Ovary (tissue), 9 donors: ENCODE data around the gene RFXANK. TPM values are rescaled to one million over a fixed set of nuclear protein-coding genes. Genes with fewer than 3 reads are reported as not detected.

Source experiments
- DNase-seq, 5 donors: peaks; one replicate each; pipeline ENCODE4 v3.0.0-alpha.2; 2019 to 2020
- H3K27ac ChIP-seq, 2 donors: fragments of 200-600 bp; one replicate each; pipeline versions ENCODE4 v1.5.1 to v1.8.0; 2019 to 2022
- H3K27me3 ChIP-seq: fragments of 200-600 bp; one replicate; pipeline ENCODE4 v1.8.0; 2022
- H3K36me3 ChIP-seq: fragments of 200-600 bp; sonication (generic); one replicate; pipeline ENCODE4 v1.5.1; 2019
- H3K4me1 ChIP-seq: one replicate; pipeline ENCODE4 v1.8.1; 2013; ENCODE audit warnings: mild to moderate bottlenecking, moderate library complexity; ENCODE audit not compliant: insufficient read depth
- H3K4me3 ChIP-seq: fragments of 200-600 bp; sonication (generic); one replicate; pipeline ENCODE4 v1.5.1; 2017
- H3K9me3 ChIP-seq, 2 donors: fragments of 200-600 bp in 1 of 2; sonication (generic) in 1 of 2; one replicate each; pipeline versions ENCODE4 v1.5.1 to v1.8.1; 2013 to 2019; ENCODE audit warnings: mild to moderate bottlenecking in 1 of 2, moderate library complexity in 1 of 2
- EP300 ChIP-seq: sonication (generic); formaldehyde crosslinking; IDR thresholded peaks from one replicate; pipeline ENCODE4 v1.6.1; 2017; ENCODE audit warnings: antibody characterized with exemption
- POLR2A ChIP-seq: fragments of 450-650 bp; IDR thresholded peaks from one replicate; pipeline ENCODE4 v1.6.1; 2017; ENCODE audit warnings: antibody characterized with exemption, mild to moderate bottlenecking, moderate library complexity
- WGBS, 3 donors: extraction: QIAGEN DNeasy Blood & Tissue Kit in 1 of 3; methylation state at CpG; one replicate each; pipeline versions ENCODE4 v1.1.5 to v1.1.7; 2013 to 2017; 5-methylcytosine and 5-hydroxymethylcytosine counted together
- intact Hi-C, 4 donors: fragments of 100-400 bp; cut with DNase I; formaldehyde crosslinking; loops; one replicate each; pipeline versions ENCODE4 v1.11.0 to v1.15.1; 2022 to 2023
- polyA plus RNA-seq, 2 donors: library from polyadenylated mRNA; stranded (reverse); fragments of 200-250 nt in 1 of 2; fragments of 350-450 nt in 1 of 2; fragmentation: Illumina TruSeq in 1 of 2; extraction: RNeasy Lipid Tissue Mini Kit (QIAGEN cat#74804) in 1 of 2; gene quantifications; one replicate each; pipeline ENCODE4 v1.2.3, GENCODE V29; 2013 to 2014
- total RNA-seq, 7 donors: library from RNA; depleted of rRNA in 2 of 7; stranded (reverse); fragments of >200 nt in 2 of 7; fragmentation: NEBNext Ultra II Directional in 3 of 7; extraction: Animal tissue kit (Norgen Biotek cat#: 25700) in 3 of 7; gene quantifications; one replicate each; pipeline versions ENCODE4 v1.1.0 to v1.2.4, GENCODE V29; 2016 to 2023
- TF ChIP-seq, protein P1 (sequence below), 3 donors: fragments of 450-650 bp in 2 of 3; fragments of 200-600 bp in 1 of 3; IDR thresholded peaks; one replicate each; pipeline versions ENCODE4 v1.5.1 to v1.8.0; 2016 to 2022; ENCODE audit warnings: antibody characterized with exemption in 3 of 3, mild to moderate bottlenecking in 1 of 3
- donor health status: DM: no; HTN: no; CAD: no; lungs with moderate emphysema.
- donor health status: DM: no; HTN: no; CAD: no.
- donor health status: Bipolar disorder and iron deficiency.
- donor health status: DM: yes; HTN: yes; CAD: no.
- donor health status: DM: no; HTN: no; CAD: no.
- donor health status: DM: yes; HTN: yes; CAD: no.

RFXANK gene
- total and polyA plus RNA-seq, 9 donors: 9.7 to 67.2 (median 58.4) TPM

DNA sequence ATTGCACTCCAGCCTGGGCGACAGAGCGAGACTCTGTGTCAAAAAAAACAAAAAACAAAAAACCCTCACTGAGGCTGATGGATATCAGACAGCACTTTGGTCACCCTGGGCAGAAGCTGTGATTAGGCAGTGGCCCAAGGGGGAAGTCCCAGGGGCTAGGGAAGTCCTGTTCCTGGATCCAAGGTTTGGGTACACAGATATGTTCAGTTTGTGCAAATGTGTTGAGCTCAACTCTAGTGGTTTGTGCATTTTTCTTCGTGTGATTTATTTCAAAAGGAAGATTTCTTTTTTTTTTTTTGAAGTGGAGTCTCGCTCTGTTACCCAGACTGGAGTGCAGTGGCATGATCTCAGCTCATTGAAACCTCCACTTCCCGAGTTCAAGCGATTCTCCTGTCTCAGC, 34.2 kb upstream of the RFXANK start:
- no peaks in the 10 kb centered on the region for H3K36me3 ChIP-seq
- no peaks in the 10 kb centered on the region for H3K4me1 ChIP-seq
- H3K9me3 ChIP-seq: no peaks in the 10 kb centered on the region
- WGBS, 3 donors: 70 to 84% (median 82%) methylated on average over 6 of the region's 6 CpGs
- intact Hi-C loops: no loop called here
- no peak overlapping the region for H3K27ac ChIP-seq
- no peak overlapping the region for H3K4me3 ChIP-seq
- H3K27me3 ChIP-seq: no peaks in the 10 kb centered on the region
- TF ChIP-seq EP300 (no peak), POLR2A (no peak)
- TF ChIP-seq, protein P1, sequence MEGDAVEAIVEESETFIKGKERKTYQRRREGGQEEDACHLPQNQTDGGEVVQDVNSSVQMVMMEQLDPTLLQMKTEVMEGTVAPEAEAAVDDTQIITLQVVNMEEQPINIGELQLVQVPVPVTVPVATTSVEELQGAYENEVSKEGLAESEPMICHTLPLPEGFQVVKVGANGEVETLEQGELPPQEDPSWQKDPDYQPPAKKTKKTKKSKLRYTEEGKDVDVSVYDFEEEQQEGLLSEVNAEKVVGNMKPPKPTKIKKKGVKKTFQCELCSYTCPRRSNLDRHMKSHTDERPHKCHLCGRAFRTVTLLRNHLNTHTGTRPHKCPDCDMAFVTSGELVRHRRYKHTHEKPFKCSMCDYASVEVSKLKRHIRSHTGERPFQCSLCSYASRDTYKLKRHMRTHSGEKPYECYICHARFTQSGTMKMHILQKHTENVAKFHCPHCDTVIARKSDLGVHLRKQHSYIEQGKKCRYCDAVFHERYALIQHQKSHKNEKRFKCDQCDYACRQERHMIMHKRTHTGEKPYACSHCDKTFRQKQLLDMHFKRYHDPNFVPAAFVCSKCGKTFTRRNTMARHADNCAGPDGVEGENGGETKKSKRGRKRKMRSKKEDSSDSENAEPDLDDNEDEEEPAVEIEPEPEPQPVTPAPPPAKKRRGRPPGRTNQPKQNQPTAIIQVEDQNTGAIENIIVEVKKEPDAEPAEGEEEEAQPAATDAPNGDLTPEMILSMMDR (IDR thresholded peaks at IDR 0.05): no peak
- DNase-seq: no peak

DNA sequence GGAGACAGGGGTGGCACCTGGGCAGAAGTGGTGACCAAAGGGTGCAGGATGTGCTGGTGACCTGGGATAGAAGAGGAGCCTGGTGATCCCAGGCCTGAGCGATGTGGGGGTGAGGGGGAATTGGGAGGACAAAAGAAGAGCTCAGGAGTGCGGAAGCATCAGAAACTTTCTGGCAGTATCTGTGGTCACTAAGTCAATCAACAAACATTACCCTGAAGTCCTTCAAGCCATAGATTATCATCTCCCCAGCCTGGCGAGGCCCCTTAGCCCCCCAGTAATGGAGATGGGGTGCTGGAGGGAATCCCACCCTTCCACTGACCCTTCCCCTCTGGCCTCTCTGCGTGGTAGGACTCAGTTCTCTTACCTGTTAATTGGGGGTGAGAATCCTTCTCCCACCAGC, 32.5 kb upstream of the RFXANK start:
- no peaks in the 10 kb centered on the region for H3K4me1 ChIP-seq
- TF ChIP-seq EP300 (no peak), POLR2A (no peak)
- TF ChIP-seq, protein P1 (IDR thresholded peaks at IDR 0.05): no peak
- DNase-seq: no peak
- WGBS, 3 donors: 88 to 92% (median 91%) methylated on average over 4 of the region's 4 CpGs
- H3K27ac ChIP-seq: no peak overlapping the region
- intact Hi-C loops: no loop called here
- no peaks in the 10 kb centered on the region for H3K36me3 ChIP-seq
- no peak overlapping the region for H3K4me3 ChIP-seq
- no peaks in the 10 kb centered on the region for H3K9me3 ChIP-seq
- H3K27me3 ChIP-seq: no peaks in the 10 kb centered on the region

DNA sequence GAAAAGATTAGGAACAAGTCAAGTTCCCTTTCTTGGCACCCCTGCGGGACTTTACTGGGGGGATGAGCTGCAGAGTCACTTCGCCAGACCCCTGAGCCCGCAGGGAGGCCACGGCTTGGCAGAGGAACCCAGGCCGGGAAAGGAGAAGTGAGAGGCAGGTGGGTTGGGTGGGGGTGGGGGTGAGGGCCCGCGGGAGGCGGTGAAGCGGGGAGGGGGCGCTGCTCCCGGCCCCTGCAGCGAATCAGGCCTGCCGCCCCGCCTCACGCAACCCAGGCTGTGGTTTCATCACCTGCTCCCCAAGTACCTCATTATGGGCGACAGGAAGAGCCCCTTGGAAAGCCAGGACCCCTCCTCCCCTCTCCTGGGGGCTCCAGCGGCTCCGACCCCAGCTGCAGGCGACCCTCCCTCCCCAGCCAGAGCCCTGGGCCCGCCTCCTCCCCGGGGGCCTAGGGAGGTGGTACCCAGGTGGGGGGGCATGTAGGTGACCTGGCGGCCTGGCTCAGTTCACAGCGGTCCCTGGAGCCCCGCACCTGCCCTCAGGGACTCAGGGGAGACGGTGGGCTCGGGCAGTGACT, 31.5 kb upstream of the RFXANK start:
- intact Hi-C loops: no loop called here
- DNase-seq: no peak
- Histone ChIP-seq H3K4me3 (no peak overlapping the region), H3K4me1 (no peaks in the 10 kb centered on the region), H3K27ac (no peak overlapping the region), H3K27me3 (no peaks in the 10 kb centered on the region), H3K36me3 (no peaks in the 10 kb centered on the region), H3K9me3 (no peaks in the 10 kb centered on the region)
- TF ChIP-seq, protein P1 (IDR thresholded peaks at IDR 0.05): no peak
- TF ChIP-seq EP300: no peak
- no peak for TF ChIP-seq POLR2A
- 64 to 75% (median 72%) methylated on average over 23 to 26 of the region's 26 CpGs for WGBS, 3 donors

DNA sequence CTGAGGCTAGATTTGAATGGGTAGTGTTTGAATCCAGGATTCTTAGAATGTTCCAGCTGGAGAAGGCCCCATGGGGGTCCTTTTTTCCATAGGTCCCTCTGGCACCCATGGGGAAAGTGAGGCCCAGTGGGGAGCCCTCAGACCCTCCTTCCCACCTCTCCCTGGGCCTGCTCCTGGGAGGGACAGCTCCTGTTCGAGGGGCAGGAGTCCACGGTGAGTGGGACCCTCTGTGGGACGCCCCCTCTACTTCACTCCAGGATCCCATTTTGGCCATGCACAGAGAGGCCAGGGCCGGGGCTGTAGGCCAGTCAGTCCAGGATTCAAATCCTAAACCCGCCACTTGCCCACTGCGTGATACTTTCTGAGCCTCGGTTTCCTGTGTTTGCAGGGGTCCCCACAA, 29.6 kb upstream of the RFXANK start:
- intact Hi-C loops: no loop called here
- Histone ChIP-seq H3K4me1 (no peaks in the 10 kb centered on the region), H3K27ac (no peak overlapping the region), H3K36me3 (no peaks in the 10 kb centered on the region), H3K9me3 (no peaks in the 10 kb centered on the region), H3K27me3 (no peaks in the 10 kb centered on the region), H3K4me3 (no peak overlapping the region)
- no peak for DNase-seq
- TF ChIP-seq, protein P1 (IDR thresholded peaks at IDR 0.05): no peak
- WGBS, 3 donors: 87 to 93% (median 89%) methylated on average over 7 of the region's 7 CpGs
